Measurements from ENCODE around the gene LRP1. TPM values are rescaled to one million over a fixed set of nuclear protein-coding genes. Genes with fewer than 3 reads are reported as not detected.

The LRP1 gene
- total RNA-seq, 1 donor from 2014 or later: 591 TPM

DNA sequence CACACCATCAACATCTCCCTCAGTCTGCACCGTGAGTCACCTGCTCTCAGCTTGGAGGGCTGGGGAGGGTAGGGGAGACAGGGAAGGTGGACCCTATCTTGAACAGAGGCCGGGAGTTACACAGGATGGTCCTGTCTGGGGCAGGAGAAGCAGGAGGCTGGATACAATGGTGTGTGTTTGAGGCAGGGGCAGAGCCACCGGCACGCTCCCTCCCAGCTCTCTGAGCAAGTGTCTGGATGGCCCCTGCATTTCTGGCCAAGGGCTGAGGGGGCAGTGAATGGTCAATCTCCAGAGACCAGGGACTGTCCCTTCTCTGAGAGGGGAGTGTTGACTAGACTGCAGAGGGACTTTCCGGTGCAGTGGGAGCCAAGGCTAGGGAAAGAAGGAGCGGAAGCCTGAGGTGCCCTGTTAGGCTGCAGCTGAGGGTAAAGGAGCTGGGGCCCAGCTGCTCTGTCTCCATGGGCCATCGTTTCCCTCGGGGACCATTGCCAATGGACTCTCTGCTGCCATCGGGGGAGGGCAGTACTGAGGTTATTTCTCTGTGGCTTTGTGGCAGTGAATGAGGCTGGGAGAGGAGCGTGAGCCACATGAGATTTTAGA lies 17.3 kb downstream of the LRP1 start:
- Mint-ChIP-seq H3K36me3 (ENCODE audit: unreplicated experiment) (peaks cover 55% of the 10 kb centered on the region), H3K4me1 (ENCODE audit: unreplicated experiment) (peaks cover 69% of the 10 kb centered on the region)

DNA sequence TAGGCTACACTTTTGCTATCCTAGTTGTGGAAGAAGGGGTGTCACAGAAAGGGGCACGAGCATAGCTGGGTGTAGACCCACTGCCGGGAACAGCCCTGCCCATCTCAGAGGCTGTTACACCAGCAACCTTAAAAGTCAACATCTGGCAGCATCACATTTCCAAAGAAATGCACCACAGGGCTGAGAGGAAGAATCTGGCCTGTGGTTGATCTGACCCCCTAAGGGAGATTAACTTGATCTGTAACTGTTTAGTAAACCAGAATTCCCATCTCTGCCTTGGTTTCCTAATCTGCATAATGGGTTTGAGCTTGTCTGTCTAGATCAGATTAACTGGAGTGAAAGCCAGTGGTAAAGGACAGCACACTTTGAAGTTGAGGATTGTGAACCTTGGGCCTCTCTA lies 17.8 kb downstream of the LRP1 start:
- Mint-ChIP-seq H3K4me3 (ENCODE audit: unreplicated experiment) (no peak overlapping the region), H3K27me3 (ENCODE audit: unreplicated experiment) (no peaks in the 10 kb centered on the region), H3K9me3 (ENCODE audit: unreplicated experiment) (no peaks in the 10 kb centered on the region), H3K27ac (ENCODE audit: unreplicated experiment) (peak overlapping the region; percentile 91), H3K36me3 (ENCODE audit: unreplicated experiment) (peaks cover 54% of the 10 kb centered on the region), H3K4me1 (ENCODE audit: unreplicated experiment) (peaks cover 74% of the 10 kb centered on the region)
- DNase-seq (ENCODE audit: extremely low spot score, unreplicated experiment): no peak
- TF ChIP-seq, protein P1, sequence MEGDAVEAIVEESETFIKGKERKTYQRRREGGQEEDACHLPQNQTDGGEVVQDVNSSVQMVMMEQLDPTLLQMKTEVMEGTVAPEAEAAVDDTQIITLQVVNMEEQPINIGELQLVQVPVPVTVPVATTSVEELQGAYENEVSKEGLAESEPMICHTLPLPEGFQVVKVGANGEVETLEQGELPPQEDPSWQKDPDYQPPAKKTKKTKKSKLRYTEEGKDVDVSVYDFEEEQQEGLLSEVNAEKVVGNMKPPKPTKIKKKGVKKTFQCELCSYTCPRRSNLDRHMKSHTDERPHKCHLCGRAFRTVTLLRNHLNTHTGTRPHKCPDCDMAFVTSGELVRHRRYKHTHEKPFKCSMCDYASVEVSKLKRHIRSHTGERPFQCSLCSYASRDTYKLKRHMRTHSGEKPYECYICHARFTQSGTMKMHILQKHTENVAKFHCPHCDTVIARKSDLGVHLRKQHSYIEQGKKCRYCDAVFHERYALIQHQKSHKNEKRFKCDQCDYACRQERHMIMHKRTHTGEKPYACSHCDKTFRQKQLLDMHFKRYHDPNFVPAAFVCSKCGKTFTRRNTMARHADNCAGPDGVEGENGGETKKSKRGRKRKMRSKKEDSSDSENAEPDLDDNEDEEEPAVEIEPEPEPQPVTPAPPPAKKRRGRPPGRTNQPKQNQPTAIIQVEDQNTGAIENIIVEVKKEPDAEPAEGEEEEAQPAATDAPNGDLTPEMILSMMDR (IDR thresholded peaks at IDR 0.05): no peak

More for the DNA sequence above, 17.3 kb downstream of the LRP1 start:
- DNase-seq (ENCODE audit: extremely low spot score, unreplicated experiment): no peak
- Mint-ChIP-seq H3K9me3 (ENCODE audit: unreplicated experiment) (no peaks in the 10 kb centered on the region), H3K27me3 (ENCODE audit: unreplicated experiment) (no peaks in the 10 kb centered on the region), H3K27ac (ENCODE audit: unreplicated experiment) (peak overlapping the region; percentile 71), H3K4me3 (ENCODE audit: unreplicated experiment) (no peak overlapping the region)
- TF ChIP-seq, protein P1 (IDR thresholded peaks at IDR 0.05): no peak

DNA sequence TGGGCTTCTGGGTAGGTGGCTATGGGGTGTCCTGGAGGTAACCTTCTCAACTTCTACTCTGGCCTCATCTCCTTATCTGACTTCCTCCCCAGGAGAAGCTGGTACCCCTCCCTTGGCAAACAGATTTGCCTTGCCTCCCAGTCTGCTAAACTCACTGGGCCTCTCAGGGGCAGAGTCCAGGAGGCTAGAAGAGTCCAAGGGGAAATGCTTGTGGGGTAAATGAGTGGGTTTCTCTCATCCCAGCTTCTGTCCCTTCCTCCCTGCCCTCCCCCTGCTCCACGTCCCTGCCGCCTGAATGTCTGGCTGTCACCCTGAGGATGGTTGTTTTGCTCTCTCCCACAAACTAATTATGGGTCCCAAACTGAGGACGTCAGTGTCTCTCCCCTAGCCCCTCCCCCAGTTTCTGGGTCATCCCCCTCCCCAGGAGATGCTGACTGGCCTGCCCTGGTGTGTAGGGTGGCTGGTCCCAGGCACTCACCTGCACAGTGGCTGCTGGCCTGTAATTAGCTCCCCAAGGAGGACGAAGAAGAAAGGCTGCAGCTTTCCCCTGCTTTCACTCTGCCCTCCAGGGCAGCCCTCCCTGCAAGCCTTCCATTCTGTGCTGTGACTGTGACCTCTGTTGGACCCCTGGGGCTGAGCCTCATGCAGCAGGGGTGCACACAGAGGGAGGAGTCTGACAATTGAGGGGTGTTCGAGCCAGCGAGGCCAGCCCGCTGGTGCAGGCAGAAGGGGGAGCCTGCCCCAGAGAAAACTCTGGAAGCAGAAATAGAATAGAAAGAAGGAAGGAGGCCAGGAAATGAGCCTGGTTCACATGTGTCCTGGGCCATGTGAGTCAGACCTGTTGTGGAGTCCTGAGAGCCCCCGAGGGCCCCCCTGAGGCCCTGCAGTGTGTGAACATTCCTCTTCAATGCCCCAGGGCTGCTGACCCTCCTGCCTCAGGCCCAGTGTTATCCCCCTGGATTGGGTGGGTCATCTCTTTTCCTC lies 19.0 kb downstream of the LRP1 start, which contains the start of gene LRP1-AS:
LRP1-AS (minus strand) TSS at position 659 of the 984 bp plus-strand sequence.
- no peak for DNase-seq (ENCODE audit: extremely low spot score, unreplicated experiment)
- Mint-ChIP-seq H3K4me1 (ENCODE audit: unreplicated experiment) (peaks cover 78% of the 10 kb centered on the region), H3K9me3 (ENCODE audit: unreplicated experiment) (no peaks in the 10 kb centered on the region), H3K4me3 (ENCODE audit: unreplicated experiment) (no peak within 1 kb of the TSS), H3K27me3 (ENCODE audit: unreplicated experiment) (no peaks in the 10 kb centered on the region), H3K36me3 (ENCODE audit: unreplicated experiment) (peaks cover 43% of the 10 kb centered on the region), H3K27ac (ENCODE audit: unreplicated experiment) (peak within 1 kb of the TSS; percentile 91)
- TF ChIP-seq, protein P1 (IDR thresholded peaks at IDR 0.05): no peak

DNA sequence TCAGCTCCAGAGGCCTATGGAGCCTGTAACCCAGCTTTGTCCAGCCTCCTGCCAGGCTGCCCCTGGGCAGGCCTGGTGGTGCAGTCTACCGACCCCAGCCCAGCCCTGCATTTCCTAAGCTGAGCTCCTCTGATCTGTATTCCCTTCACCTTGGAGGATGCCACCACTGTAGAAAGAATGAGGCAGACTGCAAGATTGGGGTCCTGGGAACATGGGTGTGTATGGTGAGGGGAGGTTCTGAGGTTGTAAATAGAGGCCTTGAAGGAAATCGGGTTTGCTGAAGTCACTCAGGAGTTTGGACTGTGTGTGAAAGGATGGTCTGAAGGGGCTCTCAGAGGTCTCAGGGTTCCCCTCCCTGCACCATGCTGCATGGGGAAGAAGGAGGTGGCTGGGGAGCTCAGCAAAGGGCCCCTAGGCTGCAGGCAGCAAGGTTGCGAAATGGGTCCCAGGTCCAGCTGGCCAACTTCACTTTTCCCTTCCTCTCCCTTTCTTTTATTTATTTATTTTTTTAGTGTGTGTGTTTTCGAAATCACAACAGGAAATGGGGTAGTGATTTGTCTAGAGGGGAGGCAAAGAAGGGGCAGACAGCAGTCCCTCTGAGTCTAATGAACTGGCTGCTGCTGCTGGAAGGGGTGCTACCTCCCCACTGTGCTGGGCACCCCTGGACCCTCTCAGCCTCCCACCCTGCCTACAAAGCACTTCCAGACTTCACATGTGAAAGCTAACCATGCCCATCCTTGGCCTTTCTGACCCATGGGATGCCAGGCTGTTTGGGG lies 20.4 kb downstream of the LRP1 start:
- H3K27me3 Mint-ChIP-seq (ENCODE audit: unreplicated experiment): no peaks in the 10 kb centered on the region
- peak overlapping the region; percentile 91 for H3K27ac Mint-ChIP-seq (ENCODE audit: unreplicated experiment)
- H3K36me3 Mint-ChIP-seq (ENCODE audit: unreplicated experiment): peaks cover 43% of the 10 kb centered on the region
- peaks cover 86% of the 10 kb centered on the region for H3K4me1 Mint-ChIP-seq (ENCODE audit: unreplicated experiment)
- DNase-seq (ENCODE audit: extremely low spot score, unreplicated experiment): no peak
- H3K4me3 Mint-ChIP-seq (ENCODE audit: unreplicated experiment): peak overlapping the region; percentile 51
- TF ChIP-seq, protein P1 (IDR thresholded peaks at IDR 0.05): no peak
- no peaks in the 10 kb centered on the region for H3K9me3 Mint-ChIP-seq (ENCODE audit: unreplicated experiment)

Data from osteocyte (in vitro differentiated cells).